HCT116 (cell line): Measurements from ENCODE around the gene TPX2. TPM values are rescaled to one million over a fixed set of nuclear protein-coding genes. Genes with fewer than 3 reads are reported as not detected.

Experiments used
- ATAC-seq: fragments of 200-7000 bp; cut with Tn5 transposase; 2 replicates; pipeline ENCODE4 v1.9.1; 2020; ENCODE audit warnings: mild to moderate bottlenecking, moderate library complexity
- BruUV-seq: library from RNA; stranded (reverse); fragments of 400-500 nt; replicated peaks from 2 replicates; lab custom pipeline; 2021; lab: Mats Ljungman, UMichigan
- CTCF ChIA-PET: fragments of 300-600 bp; sonication (Branson Sonifier 250); formaldehyde crosslinking; loops from one replicate; lab custom pipeline; 2021; ENCODE audit warnings: antibody characterized with exemption; lab: Charles Lee
- POLR2A ChIA-PET: fragments of 300-600, 350-600 bp; sonication (Branson Sonifier 250); formaldehyde crosslinking; loops from one replicate; lab custom pipeline; 2021; ENCODE audit warnings: antibody characterized with exemption; lab: Charles Lee
- RAD21 ChIA-PET, 2 experiments: fragments of 300-600 bp; sonication (Branson Sonifier 250); formaldehyde crosslinking; loops; one replicate each; lab custom pipeline; 2023; ENCODE audit warnings: low total read pairs in 2 of 2; ENCODE audit not compliant: uncharacterized antibody in 2 of 2, unreplicated experiment in 2 of 2, low non-redundant PET in 1 of 2; lab: Charles Lee
- DNase-seq: peaks from one replicate; pipeline ENCODE4 v3.0.0-alpha.2; 2010; ENCODE audit warnings: low read depth, low spot score
- H2AFZ ChIP-seq: fragments of 200-600 bp; shearing (Covaris generic), sonication (generic); 2 replicates; pipeline ENCODE4 v1.6.1; 2017; ENCODE audit warnings: low read depth, mixed run types, mixed read lengths, antibody characterized with exemption, low read length; ENCODE audit not compliant: poor library complexity, severe bottlenecking
- H3K27ac ChIP-seq: 2 replicates; pipeline ENCODE4 v1.5.1; 2012; ENCODE audit warnings: low read depth, low read length
- H3K27me3 ChIP-seq: fragments of 200-600 bp; sonication (generic); 2 replicates; pipeline ENCODE4 v1.6.1; 2016; ENCODE audit warnings: mixed run types, low read length, mixed read lengths; ENCODE audit not compliant: insufficient read depth
- H3K36me3 ChIP-seq, 2 experiments: fragments of 200-500 bp in 1 of 2; fragments of 200-600 bp in 1 of 2; sonication (Bioruptor generic) in 1 of 2; sonication (generic) in 1 of 2; 2 replicates each; pipeline versions ENCODE4 v1.5.1 to v1.6.1; 2014 to 2016; ENCODE audit warnings: low read length in 2 of 2, inconsistent platforms in 1 of 2, mixed read lengths in 1 of 2, mixed run types in 1 of 2; ENCODE audit not compliant: insufficient read depth in 2 of 2, control insufficient read depth in 1 of 2
- H3K4me1 ChIP-seq, 2 experiments: fragments of 200-600 bp in 1 of 2; sonication (generic) in 1 of 2; 2 replicates each; pipeline versions ENCODE4 v1.5.1 to v1.6.1; 2012 to 2017; ENCODE audit warnings: low read length in 2 of 2, inconsistent platforms in 1 of 2, mild to moderate bottlenecking in 1 of 2, mixed read lengths in 1 of 2, mixed run types in 1 of 2, moderate library complexity in 1 of 2; ENCODE audit not compliant: insufficient read depth in 2 of 2, control insufficient read depth in 1 of 2
- H3K4me2 ChIP-seq: fragments of 200-600 bp; sonication (generic); 2 replicates; pipeline ENCODE4 v1.6.1; 2017; ENCODE audit warnings: mixed run types, low read length, mixed read lengths
- H3K4me3 ChIP-seq, 2 experiments: fragments of 200-600 bp in 1 of 2; sonication (generic) in 1 of 2; replicated peaks in 1 of 2; 2 replicates each; pipeline ENCODE4 v1.5.1; 2011 to 2016; ENCODE audit warnings: low read length in 2 of 2, control low read depth in 1 of 2, low read depth in 1 of 2, mild to moderate bottlenecking in 1 of 2, mixed read lengths in 1 of 2, mixed run types in 1 of 2
- H3K79me2 ChIP-seq: fragments of 200-600 bp; sonication (generic); 2 replicates; pipeline ENCODE4 v1.6.1; 2017; ENCODE audit warnings: mild to moderate bottlenecking, mixed run types, low read length, moderate library complexity, mixed read lengths; ENCODE audit not compliant: insufficient read depth
- H3K9ac ChIP-seq: fragments of 200-600 bp; sonication (generic); 2 replicates; pipeline ENCODE4 v1.6.1; 2016; ENCODE audit warnings: low read length, mixed read lengths
- H3K9me2 ChIP-seq: fragments of 200-600 bp; sonication (generic), shearing (Covaris generic); 2 replicates; pipeline ENCODE4 v1.6.1; 2017; ENCODE audit warnings: mixed run types, mild to moderate bottlenecking, moderate library complexity; ENCODE audit not compliant: insufficient read depth
- H3K9me3 ChIP-seq, 2 experiments: fragments of 200-500 bp in 1 of 2; fragments of 200-600 bp in 1 of 2; sonication (Bioruptor generic) in 1 of 2; sonication (generic) in 1 of 2; 2 replicates each; pipeline ENCODE4 v1.6.1; 2014 to 2017; ENCODE audit warnings: low read length in 2 of 2, mixed read lengths in 2 of 2, inconsistent platforms in 1 of 2, low read depth in 1 of 2, mild to moderate bottlenecking in 1 of 2, mixed run types in 1 of 2, moderate library complexity in 1 of 2; ENCODE audit not compliant: control insufficient read depth in 1 of 2, insufficient read depth in 1 of 2
- H4K20me1 ChIP-seq: fragments of 200-600 bp; sonication (generic), shearing (Covaris generic); 2 replicates; pipeline ENCODE4 v1.6.1; 2017; ENCODE audit warnings: mixed run types, mild to moderate bottlenecking, moderate library complexity; ENCODE audit not compliant: insufficient read depth
- ELF1 ChIP-seq: IDR thresholded peaks from 2 replicates; pipeline ENCODE4 v1.6.1; 2012; ENCODE audit warnings: low read depth, borderline replicate concordance
- EZH2phosphoT487 ChIP-seq: fragments of 200-600 bp; IDR thresholded peaks from 2 replicates; pipeline ENCODE4 v1.6.1; 2018; ENCODE audit warnings: antibody characterized with exemption, borderline replicate concordance
- POLR2A ChIP-seq: IDR thresholded peaks from 2 replicates; pipeline ENCODE4 v1.7.0; 2011; ENCODE audit warnings: borderline replicate concordance; ENCODE audit not compliant: insufficient read depth, insufficient read length; ENCODE audit errors: extremely low read depth
- SIN3A ChIP-seq: IDR thresholded peaks from 2 replicates; pipeline ENCODE4 v1.6.1; 2012; ENCODE audit warnings: low read depth
- SP1 ChIP-seq: IDR thresholded peaks from 2 replicates; pipeline ENCODE4 v1.6.1; 2012; ENCODE audit warnings: low read depth
- TCF7L2 ChIP-seq: IDR thresholded peaks from 2 replicates; pipeline ENCODE4 v1.7.0; 2011; ENCODE audit warnings: borderline replicate concordance, inconsistent platforms; ENCODE audit not compliant: insufficient read depth, insufficient read length; ENCODE audit errors: extremely low read depth
- YY1 ChIP-seq: IDR thresholded peaks from 2 replicates; pipeline ENCODE4 v1.6.1; 2011; ENCODE audit warnings: low read length, low read depth, moderate library complexity, mild to moderate bottlenecking; ENCODE audit not compliant: insufficient replicate concordance; ENCODE audit errors: extremely low read depth
- ZFX ChIP-seq: fragments of 450-650 bp; IDR thresholded peaks from 2 replicates; pipeline ENCODE4 v1.6.1; 2017
- intact Hi-C: fragments of 100-400 bp; cut with micrococcal nuclease; formaldehyde crosslinking; loops from 2 replicates; pipeline ENCODE4 v1.10.0; 2022
- total RNA-seq: library from RNA; stranded (reverse); gene quantifications from one replicate; pipeline ENCODE4 v1.2.1, GENCODE V29; 2021; ENCODE audit not compliant: unreplicated experiment
- TF ChIP-seq, protein P1 (sequence below): IDR thresholded peaks from 2 replicates; pipeline ENCODE4 v1.6.1; 2012
- TF ChIP-seq, protein P2 (sequence below): IDR thresholded peaks from 2 replicates; pipeline ENCODE4 v1.6.1; 2011; ENCODE audit warnings: mild to moderate bottlenecking, low read length, moderate library complexity; ENCODE audit not compliant: insufficient replicate concordance; ENCODE audit errors: extremely low read depth
- TF ChIP-seq, protein P3 (sequence below): IDR thresholded peaks from 2 replicates; pipeline ENCODE4 v1.6.1; 2012
- TF ChIP-seq, protein P4 (sequence below): IDR thresholded peaks from 2 replicates; pipeline ENCODE4 v1.6.1; 2012; ENCODE audit warnings: low read depth

Gene TPX2
- total RNA-seq, 1 experiment from 2014 or later: 163 TPM

DNA sequence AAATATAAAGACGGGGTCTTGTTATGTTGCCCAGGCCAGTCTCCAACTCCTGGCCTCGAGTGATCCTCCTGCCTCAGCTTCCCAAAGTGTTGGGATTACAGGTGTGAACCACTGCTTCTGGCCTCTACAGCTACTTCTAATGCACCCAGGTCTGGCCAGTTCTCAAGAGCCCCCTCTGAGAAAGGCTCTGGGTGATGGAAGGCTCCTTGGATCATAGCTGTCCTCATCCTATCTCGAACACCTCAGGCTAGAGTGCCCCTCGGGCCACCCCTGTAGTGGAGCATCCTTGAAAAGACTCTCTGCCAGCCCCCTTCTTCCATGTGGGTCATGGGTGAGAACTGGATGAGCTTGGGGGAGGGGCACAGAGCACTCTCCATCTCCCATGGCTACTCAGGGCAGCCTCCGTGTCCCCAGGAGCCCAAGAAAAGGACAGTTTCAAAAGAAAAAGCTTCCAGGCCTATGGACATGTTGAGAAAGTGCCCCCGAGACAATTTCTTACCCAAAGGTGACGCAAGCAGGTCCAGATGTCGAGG, 79.4 kb downstream of the TPX2 start:
- H3K27me3 ChIP-seq: no peaks in the 10 kb centered on the region
- no peaks in the 10 kb centered on the region for H3K9me3 ChIP-seq
- no peaks in the 10 kb centered on the region for H4K20me1 ChIP-seq
- CTCF ChIA-PET: no interaction called here
- no peak for ATAC-seq
- RAD21 ChIA-PET: no interaction called here
- DNase-seq: no peak
- POLR2A ChIA-PET: interaction anchor here (1.9 kb wide), 1 partner anchor 12 kb away, joined by 4 read pairs; no protein-coding TSS in a partner anchor
- H3K9ac ChIP-seq: no peak overlapping the region
- intact Hi-C loops: no loop called here
- TF ChIP-seq SP1 (no peak), ELF1 (no peak), ZFX (no peak), YY1 (no peak), TCF7L2 (no peak), SIN3A (no peak), EZH2phosphoT487 (no peak), POLR2A (no peak)
- TF ChIP-seq, protein P1, sequence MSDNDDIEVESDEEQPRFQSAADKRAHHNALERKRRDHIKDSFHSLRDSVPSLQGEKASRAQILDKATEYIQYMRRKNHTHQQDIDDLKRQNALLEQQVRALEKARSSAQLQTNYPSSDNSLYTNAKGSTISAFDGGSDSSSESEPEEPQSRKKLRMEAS: no peak
- TF ChIP-seq, protein P2, sequence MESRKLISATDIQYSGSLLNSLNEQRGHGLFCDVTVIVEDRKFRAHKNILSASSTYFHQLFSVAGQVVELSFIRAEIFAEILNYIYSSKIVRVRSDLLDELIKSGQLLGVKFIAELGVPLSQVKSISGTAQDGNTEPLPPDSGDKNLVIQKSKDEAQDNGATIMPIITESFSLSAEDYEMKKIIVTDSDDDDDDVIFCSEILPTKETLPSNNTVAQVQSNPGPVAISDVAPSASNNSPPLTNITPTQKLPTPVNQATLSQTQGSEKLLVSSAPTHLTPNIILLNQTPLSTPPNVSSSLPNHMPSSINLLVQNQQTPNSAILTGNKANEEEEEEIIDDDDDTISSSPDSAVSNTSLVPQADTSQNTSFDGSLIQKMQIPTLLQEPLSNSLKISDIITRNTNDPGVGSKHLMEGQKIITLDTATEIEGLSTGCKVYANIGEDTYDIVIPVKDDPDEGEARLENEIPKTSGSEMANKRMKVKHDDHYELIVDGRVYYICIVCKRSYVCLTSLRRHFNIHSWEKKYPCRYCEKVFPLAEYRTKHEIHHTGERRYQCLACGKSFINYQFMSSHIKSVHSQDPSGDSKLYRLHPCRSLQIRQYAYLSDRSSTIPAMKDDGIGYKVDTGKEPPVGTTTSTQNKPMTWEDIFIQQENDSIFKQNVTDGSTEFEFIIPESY: no peak
- TF ChIP-seq, protein P3, sequence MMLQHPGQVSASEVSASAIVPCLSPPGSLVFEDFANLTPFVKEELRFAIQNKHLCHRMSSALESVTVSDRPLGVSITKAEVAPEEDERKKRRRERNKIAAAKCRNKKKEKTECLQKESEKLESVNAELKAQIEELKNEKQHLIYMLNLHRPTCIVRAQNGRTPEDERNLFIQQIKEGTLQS: no peak
- TF ChIP-seq, protein P4, sequence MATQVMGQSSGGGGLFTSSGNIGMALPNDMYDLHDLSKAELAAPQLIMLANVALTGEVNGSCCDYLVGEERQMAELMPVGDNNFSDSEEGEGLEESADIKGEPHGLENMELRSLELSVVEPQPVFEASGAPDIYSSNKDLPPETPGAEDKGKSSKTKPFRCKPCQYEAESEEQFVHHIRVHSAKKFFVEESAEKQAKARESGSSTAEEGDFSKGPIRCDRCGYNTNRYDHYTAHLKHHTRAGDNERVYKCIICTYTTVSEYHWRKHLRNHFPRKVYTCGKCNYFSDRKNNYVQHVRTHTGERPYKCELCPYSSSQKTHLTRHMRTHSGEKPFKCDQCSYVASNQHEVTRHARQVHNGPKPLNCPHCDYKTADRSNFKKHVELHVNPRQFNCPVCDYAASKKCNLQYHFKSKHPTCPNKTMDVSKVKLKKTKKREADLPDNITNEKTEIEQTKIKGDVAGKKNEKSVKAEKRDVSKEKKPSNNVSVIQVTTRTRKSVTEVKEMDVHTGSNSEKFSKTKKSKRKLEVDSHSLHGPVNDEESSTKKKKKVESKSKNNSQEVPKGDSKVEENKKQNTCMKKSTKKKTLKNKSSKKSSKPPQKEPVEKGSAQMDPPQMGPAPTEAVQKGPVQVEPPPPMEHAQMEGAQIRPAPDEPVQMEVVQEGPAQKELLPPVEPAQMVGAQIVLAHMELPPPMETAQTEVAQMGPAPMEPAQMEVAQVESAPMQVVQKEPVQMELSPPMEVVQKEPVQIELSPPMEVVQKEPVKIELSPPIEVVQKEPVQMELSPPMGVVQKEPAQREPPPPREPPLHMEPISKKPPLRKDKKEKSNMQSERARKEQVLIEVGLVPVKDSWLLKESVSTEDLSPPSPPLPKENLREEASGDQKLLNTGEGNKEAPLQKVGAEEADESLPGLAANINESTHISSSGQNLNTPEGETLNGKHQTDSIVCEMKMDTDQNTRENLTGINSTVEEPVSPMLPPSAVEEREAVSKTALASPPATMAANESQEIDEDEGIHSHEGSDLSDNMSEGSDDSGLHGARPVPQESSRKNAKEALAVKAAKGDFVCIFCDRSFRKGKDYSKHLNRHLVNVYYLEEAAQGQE: no peak
- TF ChIP-seq, all 23 proteins: peak for 0
- H3K4me3 ChIP-seq: no peak overlapping the region
- no peak overlapping the region for H2AFZ ChIP-seq
- H3K27ac ChIP-seq: no peak overlapping the region
- H3K79me2 ChIP-seq: no peaks in the 10 kb centered on the region
- H3K9me2 ChIP-seq: no peaks in the 10 kb centered on the region
- no peaks in the 10 kb centered on the region for H3K36me3 ChIP-seq
- BruUV-seq: no TSS peak
- peaks cover 0 to 9% of the 10 kb centered on the region in 2 experiments; a peak in 1 of 4 replicates for H3K4me1 ChIP-seq
- H3K4me2 ChIP-seq: no peak overlapping the region
